Thyroid gland (tissue), 4 donors: Measurements from ENCODE around the gene NID2.

ENCODE experiments used
- POLR2A ChIP-seq, 2 donors: fragments of 450-650 bp; IDR thresholded peaks; one replicate each; pipeline ENCODE4 v1.6.1; 2017; ENCODE audit warnings: antibody characterized with exemption in 2 of 2, mild to moderate bottlenecking in 2 of 2, moderate library complexity in 1 of 2
- TF ChIP-seq, protein P1 (sequence below), 6 experiments: fragments of 200-600 bp in 3 of 6; fragments of 450-650 bp in 3 of 6; sonication (generic) in 3 of 6; IDR thresholded peaks; one replicate each; pipeline ENCODE4 v1.5.1; 2016 to 2019; ENCODE audit warnings: antibody characterized with exemption in 6 of 6, mild to moderate bottlenecking in 2 of 6, inconsistent platforms in 1 of 6, moderate library complexity in 1 of 6

GRCh38 chr14:52023518-52023917 is 45.3 kb downstream of the NID2 start:
- TF ChIP-seq, protein P1, sequence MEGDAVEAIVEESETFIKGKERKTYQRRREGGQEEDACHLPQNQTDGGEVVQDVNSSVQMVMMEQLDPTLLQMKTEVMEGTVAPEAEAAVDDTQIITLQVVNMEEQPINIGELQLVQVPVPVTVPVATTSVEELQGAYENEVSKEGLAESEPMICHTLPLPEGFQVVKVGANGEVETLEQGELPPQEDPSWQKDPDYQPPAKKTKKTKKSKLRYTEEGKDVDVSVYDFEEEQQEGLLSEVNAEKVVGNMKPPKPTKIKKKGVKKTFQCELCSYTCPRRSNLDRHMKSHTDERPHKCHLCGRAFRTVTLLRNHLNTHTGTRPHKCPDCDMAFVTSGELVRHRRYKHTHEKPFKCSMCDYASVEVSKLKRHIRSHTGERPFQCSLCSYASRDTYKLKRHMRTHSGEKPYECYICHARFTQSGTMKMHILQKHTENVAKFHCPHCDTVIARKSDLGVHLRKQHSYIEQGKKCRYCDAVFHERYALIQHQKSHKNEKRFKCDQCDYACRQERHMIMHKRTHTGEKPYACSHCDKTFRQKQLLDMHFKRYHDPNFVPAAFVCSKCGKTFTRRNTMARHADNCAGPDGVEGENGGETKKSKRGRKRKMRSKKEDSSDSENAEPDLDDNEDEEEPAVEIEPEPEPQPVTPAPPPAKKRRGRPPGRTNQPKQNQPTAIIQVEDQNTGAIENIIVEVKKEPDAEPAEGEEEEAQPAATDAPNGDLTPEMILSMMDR (IDR thresholded peaks at IDR 0.05): no peak
- TF ChIP-seq POLR2A (IDR thresholded peaks at IDR 0.05): no peak
